IPS DF 6.9 (cell line): ENCODE data around the gene ILF2.

Experiments
- DNase-seq: peaks from one replicate; pipeline ENCODE4 v3.0.0-alpha.2; 2013; ENCODE audit warnings: low read depth, low spot score
- H3K27ac ChIP-seq: one replicate; pipeline ENCODE4 v1.5.1; 2013; ENCODE audit warnings: low read length, control low read depth
- H3K27me3 ChIP-seq: 2 replicates; pipeline ENCODE4 v1.6.1; 2013; ENCODE audit warnings: mild to moderate bottlenecking, low read length; ENCODE audit not compliant: control insufficient read depth, insufficient read depth
- H3K36me3 ChIP-seq: 2 replicates; pipeline ENCODE4 v1.6.1; 2013; ENCODE audit warnings: low read length; ENCODE audit not compliant: control insufficient read depth, insufficient read depth
- H3K4me1 ChIP-seq: 2 replicates; pipeline ENCODE4 v1.6.1; 2013; ENCODE audit warnings: low read length; ENCODE audit not compliant: control insufficient read depth, insufficient read depth
- H3K4me3 ChIP-seq: 2 replicates; pipeline ENCODE4 v1.5.1; 2013; ENCODE audit warnings: mild to moderate bottlenecking, low read length
- H3K9me3 ChIP-seq: 2 replicates; pipeline ENCODE4 v1.6.1; 2013; ENCODE audit warnings: low read length, inconsistent platforms; ENCODE audit not compliant: control insufficient read depth, insufficient read depth
- WGBS: extraction: QIAGEN DNeasy Blood & Tissue Kit; methylation state at CpG from one replicate; pipeline ENCODE4 v1.1.7; 2013; ENCODE audit warnings: mixed read lengths, missing lambda C conversion rate; ENCODE audit not compliant: insufficient read length, insufficient coverage; 5-methylcytosine and 5-hydroxymethylcytosine counted together

The ILF2 gene

GRCh38 chr1:153616144-153616916, 54.5 kb downstream of the ILF2 start, which contains the start of gene S100A14:
S100A14 (minus strand) TSS chr1:153616325; CDS start chr1:153615858, 467 bp downstream.
- no peak within 1 kb of the TSS for H3K4me3 ChIP-seq
- no peak within 1 kb of the TSS for H3K27ac ChIP-seq

GRCh38 chr1:153615406-153615805, 55.4 kb downstream of the ILF2 start:
- H3K9me3 ChIP-seq, result no peaks in the 10 kb centered on the region
- no peak overlapping the region for H3K4me3 ChIP-seq
- no peaks in the 10 kb centered on the region for H3K27me3 ChIP-seq
- H3K4me1 ChIP-seq, result peaks cover 8% of the 10 kb centered on the region
- DNase-seq, result no peak
- H3K27ac ChIP-seq, result no peak overlapping the region
- 0 out of 2 replicates have a peak, but pooled peaks cover 2% of the 10 kb centered on the region for H3K36me3 ChIP-seq
- WGBS, result no CpG with 5 or more reads among the region's 2 CpGs

More at GRCh38 chr1:153616144-153616916, 54.5 kb downstream of the ILF2 start, which contains the start of gene S100A14:
- Histone ChIP-seq H3K27me3 (no peaks in the 10 kb centered on the region), H3K9me3 (no peaks in the 10 kb centered on the region), H3K4me1 (peaks cover 8% of the 10 kb centered on the region), H3K36me3 (0 out of 2 replicates have a peak, but pooled peaks cover 2% of the 10 kb centered on the region)
- DNase-seq, result no peak
- no CpG with 5 or more reads among the region's 10 CpGs for WGBS

- DNase-seq, result no peak
- Histone ChIP-seq H3K36me3 (0 out of 2 replicates have a peak, but pooled peaks cover 2% of the 10 kb centered on the region), H3K27me3 (no peaks in the 10 kb centered on the region), H3K27ac (no peak overlapping the region), H3K4me1 (peaks cover 8% of the 10 kb centered on the region), H3K9me3 (no peaks in the 10 kb centered on the region), H3K4me3 (no peak overlapping the region)
- WGBS, result no CpG with 5 or more reads among the region's 7 CpGs
Observed at GRCh38 chr1:153614906-153615305, 55.9 kb downstream of the ILF2 start.

- no peak for DNase-seq
- peaks cover 9% of the 10 kb centered on the region for H3K4me1 ChIP-seq
- no peaks in the 10 kb centered on the region for H3K9me3 ChIP-seq
- WGBS, result no CpG with 5 or more reads among the region's 2 CpGs
- H3K27ac ChIP-seq, result no peak overlapping the region
- H3K27me3 ChIP-seq, result no peaks in the 10 kb centered on the region
- no peak overlapping the region for H3K4me3 ChIP-seq
- 0 out of 2 replicates have a peak, but pooled peaks cover 2% of the 10 kb centered on the region for H3K36me3 ChIP-seq
Observed at GRCh38 chr1:153614189-153614900, 56.4 kb downstream of the ILF2 start.

GRCh38 chr1:153613406-153613805, 57.4 kb downstream of the ILF2 start:
- Histone ChIP-seq H3K9me3 (no peaks in the 10 kb centered on the region), H3K4me3 (no peak overlapping the region), H3K27me3 (no peaks in the 10 kb centered on the region), H3K4me1 (peaks cover 14% of the 10 kb centered on the region), H3K36me3 (no peaks in the 10 kb centered on the region), H3K27ac (no peak overlapping the region)
- no CpG with 5 or more reads among the region's 5 CpGs for WGBS
- DNase-seq, result no peak

GRCh38 chr1:153612755-153613331, 58.0 kb downstream of the ILF2 start, which contains the start of gene S100A16:
S100A16 (minus strand) TSS chr1:153613137; CDS start chr1:153608151, 4,986 bp downstream.
- no peak for DNase-seq
- Histone ChIP-seq H3K9me3 (no peaks in the 10 kb centered on the region), H3K36me3 (no peaks in the 10 kb centered on the region), H3K4me3 (peak within 1 kb of the TSS; percentile 1; the same call in 1 of the 2 replicates), H3K4me1 (peaks cover 14% of the 10 kb centered on the region), H3K27me3 (no peaks in the 10 kb centered on the region), H3K27ac (no peak within 1 kb of the TSS)
- no CpG with 5 or more reads among the region's 9 CpGs for WGBS

- Histone ChIP-seq H3K9me3 (no peaks in the 10 kb centered on the region), H3K36me3 (no peaks in the 10 kb centered on the region), H3K4me1 (peaks cover 14% of the 10 kb centered on the region), H3K27me3 (no peaks in the 10 kb centered on the region), H3K27ac (no peak overlapping the region), H3K4me3 (no peak overlapping the region; the same call in 1 of the 2 replicates)
- no peak for DNase-seq
- no CpG with 5 or more reads among the region's 11 CpGs for WGBS
Observed at GRCh38 chr1:153612111-153612754, 58.6 kb downstream of the ILF2 start.
